ENCODE measurements around the gene WDR1.
A peak's percentile ranks its signal among the peaks of the same experiment; 100 is the strongest.

WDR1 gene

GRCh38 chr4:10114147-10114546 is 2.5 kb downstream of the WDR1 start:
- peaks cover 65% of the 10 kb centered on the region for H3K4me1 ChIP-seq (ENCODE audit: control insufficient read depth, insufficient read depth, low read length, poor library complexity, severe bottlenecking)
- peaks cover 53% of the 10 kb centered on the region for H3K36me3 ChIP-seq (ENCODE audit: control insufficient read depth, insufficient read depth, low read length)
- H3K4me3 ChIP-seq (ENCODE audit: insufficient read depth, low read depth, low read length, poor library complexity, severe bottlenecking): no peak overlapping the region
- no peaks in the 10 kb centered on the region for H3K9me3 ChIP-seq (ENCODE audit: control insufficient read depth, low read length)
- no peak for DNase-seq
- H3K27ac ChIP-seq (ENCODE audit: insufficient read depth, low read length, poor library complexity, severe bottlenecking): no peak overlapping the region
- H3K27me3 ChIP-seq (replicated peaks; ENCODE audit: control insufficient read depth, insufficient read depth, low read length, poor library complexity, severe bottlenecking): no peaks in the 10 kb centered on the region

- Histone ChIP-seq H3K27ac (ENCODE audit: insufficient read depth, low read length, poor library complexity, severe bottlenecking) (no peak overlapping the region), H3K4me1 (ENCODE audit: control insufficient read depth, insufficient read depth, low read length, poor library complexity, severe bottlenecking) (peaks cover 71% of the 10 kb centered on the region), H3K4me3 (ENCODE audit: insufficient read depth, low read depth, low read length, poor library complexity, severe bottlenecking) (no peak overlapping the region)
These were observed 3.1 kb downstream of the WDR1 start for GRCh38 chr4:10113362-10114047.

GRCh38 chr4:10112658-10113284 is 3.8 kb downstream of the WDR1 start:
- H3K36me3 ChIP-seq (ENCODE audit: control insufficient read depth, insufficient read depth, low read length): peaks cover 61% of the 10 kb centered on the region
- no peak overlapping the region for H3K4me3 ChIP-seq (ENCODE audit: insufficient read depth, low read depth, low read length, poor library complexity, severe bottlenecking)
- peaks cover 79% of the 10 kb centered on the region for H3K4me1 ChIP-seq (ENCODE audit: control insufficient read depth, insufficient read depth, low read length, poor library complexity, severe bottlenecking)
- no peak for DNase-seq
- no peaks in the 10 kb centered on the region for H3K27me3 ChIP-seq (replicated peaks; ENCODE audit: control insufficient read depth, insufficient read depth, low read length, poor library complexity, severe bottlenecking)
- no peak overlapping the region for H3K27ac ChIP-seq (ENCODE audit: insufficient read depth, low read length, poor library complexity, severe bottlenecking)
- no peaks in the 10 kb centered on the region for H3K9me3 ChIP-seq (ENCODE audit: control insufficient read depth, low read length)

More at GRCh38 chr4:10113362-10114047, 3.1 kb downstream of the WDR1 start:
- H3K36me3 ChIP-seq (ENCODE audit: control insufficient read depth, insufficient read depth, low read length): peaks cover 53% of the 10 kb centered on the region
- H3K9me3 ChIP-seq (ENCODE audit: control insufficient read depth, low read length): no peaks in the 10 kb centered on the region
- H3K27me3 ChIP-seq (replicated peaks; ENCODE audit: control insufficient read depth, insufficient read depth, low read length, poor library complexity, severe bottlenecking): no peaks in the 10 kb centered on the region
- DNase-seq: no peak

GRCh38 chr4:10111067-10111801 is 5.4 kb downstream of the WDR1 start:
- no peak for DNase-seq
- H3K27me3 ChIP-seq (replicated peaks; ENCODE audit: control insufficient read depth, insufficient read depth, low read length, poor library complexity, severe bottlenecking): no peaks in the 10 kb centered on the region
- no peaks in the 10 kb centered on the region for H3K9me3 ChIP-seq (ENCODE audit: control insufficient read depth, low read length)
- peaks cover 69% of the 10 kb centered on the region for H3K36me3 ChIP-seq (ENCODE audit: control insufficient read depth, insufficient read depth, low read length)
- no peak overlapping the region for H3K4me3 ChIP-seq (ENCODE audit: insufficient read depth, low read depth, low read length, poor library complexity, severe bottlenecking)
- peaks cover 88% of the 10 kb centered on the region for H3K4me1 ChIP-seq (ENCODE audit: control insufficient read depth, insufficient read depth, low read length, poor library complexity, severe bottlenecking)
- H3K27ac ChIP-seq (ENCODE audit: insufficient read depth, low read length, poor library complexity, severe bottlenecking): peak overlapping the region; percentile 8

- no peak for DNase-seq
- Histone ChIP-seq H3K9me3 (ENCODE audit: control insufficient read depth, low read length) (no peaks in the 10 kb centered on the region), H3K36me3 (ENCODE audit: control insufficient read depth, insufficient read depth, low read length) (peaks cover 66% of the 10 kb centered on the region), H3K27ac (ENCODE audit: insufficient read depth, low read length, poor library complexity, severe bottlenecking) (peak overlapping the region; percentile 50), H3K4me3 (ENCODE audit: insufficient read depth, low read depth, low read length, poor library complexity, severe bottlenecking) (no peak overlapping the region), H3K27me3 (replicated peaks; ENCODE audit: control insufficient read depth, insufficient read depth, low read length, poor library complexity, severe bottlenecking) (no peaks in the 10 kb centered on the region), H3K4me1 (ENCODE audit: control insufficient read depth, insufficient read depth, low read length, poor library complexity, severe bottlenecking) (peaks cover 89% of the 10 kb centered on the region)
These were observed 6.5 kb downstream of the WDR1 start for GRCh38 chr4:10109995-10110670.

GRCh38 chr4:10108818-10109783 is 7.5 kb downstream of the WDR1 start:
- H3K27me3 ChIP-seq (replicated peaks; ENCODE audit: control insufficient read depth, insufficient read depth, low read length, poor library complexity, severe bottlenecking): no peaks in the 10 kb centered on the region
- H3K4me1 ChIP-seq (ENCODE audit: control insufficient read depth, insufficient read depth, low read length, poor library complexity, severe bottlenecking): peaks cover 90% of the 10 kb centered on the region
- no peak overlapping the region for H3K4me3 ChIP-seq (ENCODE audit: insufficient read depth, low read depth, low read length, poor library complexity, severe bottlenecking)
- peaks cover 55% of the 10 kb centered on the region for H3K36me3 ChIP-seq (ENCODE audit: control insufficient read depth, insufficient read depth, low read length)
- peak in 2 of 3 donors; percentile 52 to 55 for DNase-seq
- peak overlapping the region; percentile 74 for H3K27ac ChIP-seq (ENCODE audit: insufficient read depth, low read length, poor library complexity, severe bottlenecking)
- H3K9me3 ChIP-seq (ENCODE audit: control insufficient read depth, low read length): no peaks in the 10 kb centered on the region

GRCh38 chr4:10108391-10108790 is 8.2 kb downstream of the WDR1 start:
- Histone ChIP-seq H3K9me3 (ENCODE audit: control insufficient read depth, low read length) (no peaks in the 10 kb centered on the region), H3K4me1 (ENCODE audit: control insufficient read depth, insufficient read depth, low read length, poor library complexity, severe bottlenecking) (peaks cover 89% of the 10 kb centered on the region), H3K36me3 (ENCODE audit: control insufficient read depth, insufficient read depth, low read length) (peaks cover 48% of the 10 kb centered on the region), H3K27me3 (replicated peaks; ENCODE audit: control insufficient read depth, insufficient read depth, low read length, poor library complexity, severe bottlenecking) (no peaks in the 10 kb centered on the region), H3K27ac (ENCODE audit: insufficient read depth, low read length, poor library complexity, severe bottlenecking) (peak overlapping the region; percentile 74), H3K4me3 (ENCODE audit: insufficient read depth, low read depth, low read length, poor library complexity, severe bottlenecking) (no peak overlapping the region)
- no peak for DNase-seq

GRCh38 chr4:10107111-10108091 is 9.2 kb downstream of the WDR1 start:
- Histone ChIP-seq H3K4me1 (ENCODE audit: control insufficient read depth, insufficient read depth, low read length, poor library complexity, severe bottlenecking) (peaks cover 84% of the 10 kb centered on the region), H3K9me3 (ENCODE audit: control insufficient read depth, low read length) (no peaks in the 10 kb centered on the region), H3K36me3 (ENCODE audit: control insufficient read depth, insufficient read depth, low read length) (peaks cover 46% of the 10 kb centered on the region), H3K27me3 (replicated peaks; ENCODE audit: control insufficient read depth, insufficient read depth, low read length, poor library complexity, severe bottlenecking) (no peaks in the 10 kb centered on the region), H3K27ac (ENCODE audit: insufficient read depth, low read length, poor library complexity, severe bottlenecking) (peak overlapping the region; percentile 74), H3K4me3 (ENCODE audit: insufficient read depth, low read depth, low read length, poor library complexity, severe bottlenecking) (no peak overlapping the region)
- DNase-seq: no peak
